NCI-H748 (cell line): ENCODE measurements around the gene HSPA1L.

ENCODE experiments used
- DNase-seq: peaks from one replicate; lab custom pipeline; 2025; ENCODE audit not compliant: unreplicated experiment; lab: John Stamatoyannopoulos, UW

The HSPA1L gene

DNA sequence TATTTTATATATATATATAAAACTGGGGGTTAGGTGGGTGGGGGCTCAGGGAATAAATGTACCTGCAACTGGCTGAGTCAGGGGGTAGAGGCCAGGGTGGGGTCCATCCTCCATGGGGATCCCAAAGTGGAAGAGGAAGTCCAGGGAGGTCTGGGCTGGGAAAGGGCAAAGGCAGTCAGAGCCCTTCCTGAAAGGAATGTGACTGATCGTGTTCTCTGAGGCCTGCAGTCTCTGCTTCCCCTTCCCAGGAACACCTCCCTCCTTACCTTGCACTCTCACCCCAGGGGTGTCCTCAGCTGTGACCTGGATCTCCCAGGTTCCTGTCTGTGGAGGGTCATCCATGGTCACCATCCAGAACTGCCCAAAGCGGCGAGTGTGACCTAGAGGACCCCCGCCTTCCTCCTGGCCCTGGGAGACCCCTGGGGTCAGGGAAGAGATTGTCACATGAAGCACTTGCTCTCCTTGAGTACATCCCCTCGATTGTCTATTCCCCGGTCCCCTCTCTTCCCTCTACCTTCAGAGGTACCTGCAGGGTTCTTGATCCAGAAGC lies 47.9 kb downstream of the HSPA1L start:
- no peak for DNase-seq

DNA sequence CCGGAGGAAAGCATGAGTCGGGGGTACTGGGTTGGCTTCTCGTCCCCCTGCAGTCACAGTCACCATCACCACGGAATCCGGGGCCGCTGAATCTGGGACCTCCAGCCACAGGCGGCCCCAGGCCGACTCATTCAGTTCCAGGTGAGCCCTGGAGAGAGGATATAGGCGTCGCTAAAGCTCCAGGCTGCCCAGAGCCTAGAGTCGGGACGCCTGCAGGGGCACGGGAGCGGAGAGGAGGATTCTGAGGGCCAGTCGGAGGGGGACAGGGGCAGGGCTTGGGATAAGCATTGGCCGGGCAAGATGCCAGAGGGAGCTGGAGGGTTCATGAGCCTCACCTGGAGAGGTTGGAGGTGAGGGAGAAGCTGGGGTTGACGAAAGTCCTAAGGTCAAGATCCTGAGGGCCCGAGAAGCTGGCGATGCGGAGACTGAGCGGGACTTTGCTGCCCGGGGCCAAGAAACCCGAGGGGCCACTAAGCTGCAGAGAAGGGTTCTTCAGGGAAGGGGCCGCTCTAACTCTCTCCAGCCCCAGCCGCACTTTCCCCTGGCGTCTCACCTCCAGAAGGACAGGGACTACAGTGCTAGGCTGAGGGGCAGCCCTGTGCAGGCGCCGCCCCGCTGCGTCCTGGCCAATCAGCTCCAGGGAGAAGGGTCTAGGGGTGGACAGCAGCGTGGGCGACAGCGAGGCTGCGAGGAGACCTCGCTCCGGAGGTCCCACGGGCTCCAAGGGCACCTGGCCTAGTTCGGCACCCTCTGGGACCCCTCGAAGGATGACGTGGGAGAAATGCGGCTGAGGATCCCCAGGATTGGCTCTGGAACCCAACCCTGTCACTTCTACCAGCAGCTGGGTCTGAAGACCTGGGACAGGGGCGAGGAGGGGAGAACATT lies 48.9 kb downstream of the HSPA1L start:
- peak; percentile 24 for DNase-seq

DNA sequence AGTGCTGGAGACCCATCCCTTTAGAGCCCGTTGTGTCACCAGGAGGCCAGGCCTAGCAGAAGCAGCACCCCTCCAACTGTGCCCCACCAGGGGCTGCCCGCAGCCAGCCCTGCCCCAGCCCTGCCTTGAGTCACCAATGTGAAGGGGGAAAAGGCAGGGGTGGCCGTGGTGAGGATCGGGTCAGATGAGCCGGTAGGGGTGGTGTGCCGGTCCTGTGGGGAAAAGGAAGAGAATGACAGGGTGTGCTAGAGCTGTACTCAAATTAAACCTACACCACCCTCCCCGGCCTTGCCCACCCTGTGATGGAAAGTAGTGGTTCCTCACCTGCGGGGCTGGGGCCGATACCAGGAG lies 49.5 kb downstream of the HSPA1L start:
- no peak for DNase-seq

DNA sequence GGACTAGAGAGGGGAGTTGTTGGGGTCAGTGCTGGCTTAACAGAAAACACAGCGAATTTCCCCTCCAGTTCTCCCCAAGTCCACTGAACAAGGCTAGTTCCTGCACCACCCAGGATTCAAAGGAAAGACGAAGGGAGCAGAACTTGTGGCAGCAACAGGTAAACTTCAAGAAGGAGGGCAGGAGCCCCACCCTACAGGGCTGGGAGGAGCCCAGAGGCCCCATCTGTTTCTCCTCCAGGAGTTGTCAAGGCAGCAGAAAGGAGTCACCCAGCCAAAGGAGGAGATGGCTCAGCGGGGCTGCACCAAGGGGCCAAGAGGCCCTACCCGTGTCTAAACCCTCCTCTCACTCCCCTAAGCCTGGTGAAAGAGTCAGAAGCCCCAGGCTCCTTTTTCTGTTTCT lies 50.9 kb downstream of the HSPA1L start:
- DNase-seq, result no peak

DNA sequence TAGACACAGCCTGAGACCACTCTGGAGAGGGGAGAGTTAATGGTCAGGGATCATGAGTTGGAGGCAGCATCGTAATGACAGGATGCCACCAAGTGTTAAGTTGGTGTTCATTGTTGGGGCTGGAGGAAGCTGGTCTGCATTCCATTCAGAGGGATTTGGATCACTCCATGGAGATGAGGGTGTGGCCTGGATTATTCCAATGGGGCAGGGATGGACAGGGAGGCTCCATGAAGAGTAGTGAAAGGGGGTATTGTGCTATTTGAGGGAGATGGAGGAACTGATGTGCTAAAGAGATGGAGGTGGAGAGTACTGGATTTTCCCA lies 51.5 kb downstream of the HSPA1L start:
- peak; percentile 45 for DNase-seq

DNA sequence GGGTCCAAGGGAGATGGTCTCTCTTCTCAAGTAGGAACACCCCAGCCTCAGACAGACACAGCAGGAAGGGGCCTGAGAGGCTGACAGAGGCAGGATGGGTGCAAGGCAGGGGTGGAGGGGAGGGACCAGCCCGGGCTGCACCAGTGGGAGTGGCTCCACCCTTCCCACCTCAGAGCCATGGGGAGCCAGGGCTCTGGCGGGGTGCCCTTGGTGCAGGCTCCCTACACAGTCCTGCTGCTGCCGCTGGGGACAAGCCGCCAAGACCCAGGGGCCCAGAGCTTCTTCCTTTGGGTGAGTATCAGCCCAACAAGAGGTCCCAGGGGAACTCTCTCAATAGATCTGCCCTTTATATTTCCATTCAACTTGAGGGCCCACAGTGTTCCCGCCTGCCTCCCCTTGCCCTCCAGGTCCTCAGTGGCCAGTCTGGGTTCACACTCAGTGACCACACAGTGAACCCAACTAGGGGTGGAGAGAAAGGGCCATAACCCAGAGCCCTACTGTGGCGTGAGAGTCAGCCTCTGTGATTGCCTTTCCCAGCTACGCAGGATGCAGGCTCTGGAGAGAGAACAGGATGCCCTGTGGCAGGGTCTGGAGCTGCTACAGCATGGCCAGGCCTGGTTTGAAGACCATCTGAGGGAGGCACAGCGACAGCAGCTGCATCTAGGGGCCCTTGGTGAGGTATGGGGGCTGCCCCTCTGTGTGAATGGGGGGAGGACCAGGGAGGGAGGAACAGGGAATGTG lies 52.0 kb downstream of the HSPA1L start:
- no peak for DNase-seq

DNA sequence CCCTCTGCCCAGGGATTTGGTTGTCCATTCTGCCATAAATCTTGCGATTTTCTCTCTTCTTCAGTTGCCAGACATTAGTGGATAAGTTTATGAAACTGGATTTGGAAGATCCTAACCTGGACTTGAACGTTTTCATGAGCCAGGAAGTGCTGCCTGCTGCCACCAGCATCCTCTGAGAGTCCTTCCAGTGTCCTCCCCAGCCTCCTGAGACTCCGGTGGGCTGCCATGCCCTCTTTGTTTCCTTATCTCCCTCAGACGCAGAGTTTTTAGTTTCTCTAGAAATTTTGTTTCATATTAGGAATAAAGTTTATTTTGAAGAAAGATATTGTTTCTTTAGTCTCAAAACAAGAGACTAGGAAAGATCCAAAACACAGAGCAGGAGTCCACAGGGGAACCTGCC lies 52.7 kb downstream of the HSPA1L start, which contains the start of gene SAPCD1:
TSS of gene SAPCD1 (plus strand) at position 301 of the 400 bp plus-strand sequence. CDS start 399 bp downstream, outside the sequence.
- DNase-seq, result no peak

DNA sequence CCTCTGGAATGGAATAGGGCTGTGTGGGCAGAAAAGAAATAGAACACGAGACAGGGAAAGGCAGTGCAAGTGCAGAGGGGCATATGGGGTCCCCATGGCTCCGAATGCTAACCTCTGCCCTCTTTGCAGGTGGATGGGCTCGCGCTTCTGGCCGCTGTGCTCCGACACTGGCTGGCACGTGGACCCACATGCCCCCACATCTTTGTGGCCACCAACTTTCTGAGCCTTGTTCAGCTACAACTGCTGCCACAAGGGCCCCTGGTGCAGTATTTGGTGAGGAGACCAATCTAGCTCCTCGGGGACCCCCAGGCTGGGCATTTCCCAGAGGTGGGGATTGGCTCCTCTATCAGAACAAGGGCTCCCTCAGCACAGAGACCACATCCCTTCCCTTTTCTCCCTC lies 53.7 kb downstream of the HSPA1L start:
- no peak for DNase-seq

DNA sequence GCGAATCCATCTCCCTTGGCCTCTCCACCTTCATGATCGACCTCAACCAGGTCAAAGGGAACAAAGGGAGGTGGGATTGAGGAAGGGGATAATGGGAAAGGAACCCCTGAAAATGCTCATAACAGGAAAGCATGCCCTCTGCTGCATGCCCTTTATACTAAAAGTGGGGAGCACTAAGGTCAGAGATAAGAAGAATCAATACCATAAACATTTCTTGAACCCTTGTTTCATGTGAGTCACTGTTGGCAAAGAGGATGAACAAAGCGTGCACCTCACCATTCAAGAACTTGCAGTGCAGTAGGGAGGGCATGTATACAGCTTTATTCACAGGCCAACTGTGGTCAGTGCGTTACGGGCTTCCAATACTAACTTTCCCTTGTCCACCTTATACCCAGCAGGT lies 54.3 kb downstream of the HSPA1L start:
- no peak for DNase-seq
